T-helper 17 cell (primary cell): ENCODE measurements around the gene SERPINB5. TPM values are rescaled to one million over a fixed set of nuclear protein-coding genes. Genes with fewer than 3 reads are reported as not detected.

Source experiments
- ATAC-seq: fragments of 150-1000 bp; cut with Tn5 transposase; 2 replicates; pipeline ENCODE4 v1.10.0; 2021; ENCODE audit warnings: mild to moderate bottlenecking, moderate library complexity
- DNase-seq, 3 donors: peaks; one replicate each; pipeline versions ENCODE4 v3.0.0 to v3.0.0-alpha.2; 2020 to 2021
- H3K9me3 ChIP-seq: one replicate; pipeline ENCODE4 v1.7.0; 2013; ENCODE audit warnings: low read length, mild to moderate bottlenecking; ENCODE audit not compliant: control insufficient read depth, poor library complexity, severe bottlenecking
- H3K27ac Mint-ChIP-seq: one replicate; pipeline ENCODE4 v1.8.0; 2022; ENCODE audit warnings: mild to moderate bottlenecking, moderate library complexity, mixed read lengths
- H3K27me3 Mint-ChIP-seq: one replicate; pipeline ENCODE4 v1.8.0; 2022; ENCODE audit warnings: mixed read lengths
- H3K36me3 Mint-ChIP-seq: one replicate; pipeline ENCODE4 v1.8.0; 2022; ENCODE audit warnings: low read depth, mixed read lengths
- H3K4me1 Mint-ChIP-seq: one replicate; pipeline ENCODE4 v1.8.0; 2022; ENCODE audit warnings: mild to moderate bottlenecking, mixed read lengths
- H3K4me3 Mint-ChIP-seq: one replicate; pipeline ENCODE4 v1.8.0; 2022; ENCODE audit warnings: mild to moderate bottlenecking, moderate library complexity, mixed read lengths
- total RNA-seq, 4 donors: library from RNA in 2 of 4; stranded (reverse) in 2 of 4; gene quantifications; one replicate each; pipeline ENCODE4 v1.2.3 and lab custom pipeline; 2022 to 2026

Gene SERPINB5
- total RNA-seq: not detected
- total RNA-seq (lab: John Stamatoyannopoulos, UW): 0 reads per million in 2 donors

DNA sequence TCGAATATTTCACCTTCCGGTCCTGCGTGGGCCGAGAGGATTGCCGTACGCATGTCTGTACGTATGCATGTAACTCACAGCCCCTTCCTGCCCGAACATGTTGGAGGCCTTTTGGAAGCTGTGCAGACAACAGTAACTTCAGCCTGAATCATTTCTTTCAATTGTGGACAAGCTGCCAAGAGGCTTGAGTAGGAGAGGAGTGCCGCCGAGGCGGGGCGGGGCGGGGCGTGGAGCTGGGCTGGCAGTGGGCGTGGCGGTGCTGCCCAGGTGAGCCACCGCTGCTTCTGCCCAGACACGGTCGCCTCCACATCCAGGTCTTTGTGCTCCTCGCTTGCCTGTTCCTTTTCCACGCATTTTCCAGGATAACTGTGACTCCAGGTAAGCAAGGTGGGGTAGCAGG is at the start of gene SERPINB5:
Gene SERPINB5 (plus strand): TSS at position 291 of the 400 bp plus-strand sequence. CDS start 7,471 bp downstream, outside the sequence.
- DNase-seq: no peak
- no peak for ATAC-seq
- peaks cover 69% of the 10 kb centered on the region for H3K27me3 Mint-ChIP-seq
- no peak within 1 kb of the TSS for H3K27ac Mint-ChIP-seq
- no peaks in the 10 kb centered on the region for H3K9me3 ChIP-seq
- H3K36me3 Mint-ChIP-seq: no peaks in the 10 kb centered on the region
- H3K4me3 Mint-ChIP-seq: no peak within 1 kb of the TSS
- H3K4me1 Mint-ChIP-seq: peaks cover 2% of the 10 kb centered on the region

DNA sequence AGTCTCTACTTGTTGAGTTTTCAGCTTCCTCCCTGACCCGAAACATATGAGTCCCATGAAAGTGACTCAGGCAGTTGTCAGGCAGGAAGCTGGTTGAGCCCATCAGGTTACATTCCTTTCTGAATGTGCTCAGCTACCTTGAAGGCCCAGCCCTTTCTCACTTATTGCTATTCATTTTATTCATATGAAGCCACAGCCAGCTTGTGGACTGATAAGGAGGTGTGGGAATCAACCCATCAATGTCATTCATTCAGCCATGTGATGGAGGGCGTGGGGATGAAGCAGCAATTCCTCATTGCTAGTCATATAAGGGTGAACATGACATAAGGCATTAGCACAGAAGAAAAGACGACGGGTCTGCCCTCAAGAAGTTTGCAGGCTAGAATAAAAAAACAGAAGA is 49.2 kb upstream of the SERPINB5 start:
- ATAC-seq: no peak
- H3K27me3 Mint-ChIP-seq: peaks cover 23% of the 10 kb centered on the region
- H3K36me3 Mint-ChIP-seq: no peaks in the 10 kb centered on the region
- H3K9me3 ChIP-seq: no peaks in the 10 kb centered on the region
- H3K4me3 Mint-ChIP-seq: no peak overlapping the region
- peaks cover 4% of the 10 kb centered on the region for H3K4me1 Mint-ChIP-seq
- H3K27ac Mint-ChIP-seq: no peak overlapping the region
- no peak for DNase-seq

GRCh38 chr18:63430526-63430925 is 46.2 kb upstream of the SERPINB5 start:
- Mint-ChIP-seq H3K36me3 (no peaks in the 10 kb centered on the region), H3K27ac (no peak overlapping the region), H3K27me3 (peaks cover 39% of the 10 kb centered on the region), H3K4me1 (no peaks in the 10 kb centered on the region), H3K4me3 (no peak overlapping the region)
- DNase-seq (no peak), ATAC-seq (no peak)
- no peaks in the 10 kb centered on the region for H3K9me3 ChIP-seq

- no peaks in the 10 kb centered on the region for H3K9me3 ChIP-seq
- H3K27me3 Mint-ChIP-seq: peaks cover 36% of the 10 kb centered on the region
- H3K4me3 Mint-ChIP-seq: no peak overlapping the region
- H3K36me3 Mint-ChIP-seq: no peaks in the 10 kb centered on the region
- DNase-seq: no peak
- ATAC-seq: no peak
- no peaks in the 10 kb centered on the region for H3K4me1 Mint-ChIP-seq
- H3K27ac Mint-ChIP-seq: no peak overlapping the region
These were observed 45.6 kb upstream of the SERPINB5 start for GRCh38 chr18:63431180-63431579.

DNA sequence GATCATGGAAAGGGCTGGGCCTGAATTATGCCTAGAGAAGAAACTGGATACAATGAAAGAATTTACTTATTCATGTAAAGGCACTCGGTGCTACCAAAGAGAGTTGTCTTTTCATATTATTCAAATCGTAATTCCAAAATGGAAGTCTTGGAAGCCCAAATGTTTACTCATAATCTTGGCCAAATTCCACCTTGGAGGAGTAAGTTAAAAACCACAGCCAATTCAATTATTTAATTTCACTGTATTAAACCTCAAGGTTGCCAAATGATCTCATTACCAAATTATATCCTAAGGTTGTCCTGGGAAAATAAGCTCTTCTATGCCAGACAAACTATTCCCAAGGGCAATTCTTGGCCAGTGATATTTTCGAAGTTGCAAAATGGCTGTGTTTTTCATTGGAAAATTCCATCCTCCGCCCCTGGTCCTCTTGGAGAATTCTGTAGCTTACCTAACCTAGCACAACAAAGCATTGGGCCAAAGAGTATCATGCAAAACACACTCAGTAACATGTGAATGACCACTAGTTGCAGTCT is 43.4 kb upstream of the SERPINB5 start:
- no peaks in the 10 kb centered on the region for H3K4me1 Mint-ChIP-seq
- ATAC-seq (no peak), DNase-seq (no peak)
- H3K27me3 Mint-ChIP-seq: peaks cover 31% of the 10 kb centered on the region
- no peaks in the 10 kb centered on the region for H3K9me3 ChIP-seq
- H3K27ac Mint-ChIP-seq: no peak overlapping the region
- H3K36me3 Mint-ChIP-seq: no peaks in the 10 kb centered on the region
- no peak overlapping the region for H3K4me3 Mint-ChIP-seq

DNA sequence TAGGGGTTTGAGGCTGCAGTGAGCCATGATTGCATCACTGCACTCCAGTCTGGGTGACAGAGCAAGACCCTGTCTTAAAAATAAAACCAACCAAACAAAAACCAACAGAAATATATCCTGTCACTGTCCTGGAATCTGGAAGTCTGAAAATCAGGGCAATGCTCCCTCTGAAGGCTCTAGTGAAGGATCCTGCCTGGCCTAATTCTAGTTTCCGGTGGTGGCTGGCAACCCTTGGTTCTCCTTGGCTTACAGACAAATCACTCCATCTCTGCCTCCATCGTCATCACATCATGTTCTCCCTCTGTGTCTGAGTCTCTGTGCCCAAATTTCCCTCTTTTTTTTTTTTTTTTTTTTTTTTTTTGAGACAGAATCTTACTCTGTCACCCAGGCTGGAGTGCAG is 38.6 kb upstream of the SERPINB5 start:
- Mint-ChIP-seq H3K4me3 (no peak overlapping the region), H3K27me3 (peaks cover 35% of the 10 kb centered on the region), H3K4me1 (peaks cover 4% of the 10 kb centered on the region), H3K36me3 (no peaks in the 10 kb centered on the region), H3K27ac (no peak overlapping the region)
- DNase-seq (no peak), ATAC-seq (no peak)
- H3K9me3 ChIP-seq: no peaks in the 10 kb centered on the region

DNA sequence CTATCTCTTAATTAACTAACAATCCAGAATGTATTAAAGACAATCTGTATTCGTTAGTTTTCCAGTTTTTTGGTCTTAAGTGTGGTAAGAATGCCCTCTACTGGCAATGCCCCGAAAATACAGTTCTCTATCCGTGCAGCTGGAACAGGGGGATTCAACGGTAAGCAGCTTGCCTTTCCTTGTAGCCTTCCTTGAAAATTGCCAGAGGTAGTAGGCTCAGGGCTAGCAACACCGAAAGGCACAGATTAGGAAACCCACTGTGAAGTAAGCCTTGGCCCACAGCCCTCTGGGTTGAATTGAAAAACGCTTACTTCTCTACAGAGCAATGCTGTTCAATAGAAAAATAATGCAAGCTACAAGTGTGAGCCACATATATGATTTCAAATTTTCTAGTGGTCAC is 37.4 kb upstream of the SERPINB5 start:
- H3K27ac Mint-ChIP-seq: no peak overlapping the region
- H3K27me3 Mint-ChIP-seq: peaks cover 24% of the 10 kb centered on the region
- H3K4me1 Mint-ChIP-seq: peaks cover 4% of the 10 kb centered on the region
- peak in 2 of 3 donors; percentile 17 to 22 for DNase-seq
- H3K9me3 ChIP-seq: no peaks in the 10 kb centered on the region
- ATAC-seq: peak; percentile 80
- H3K36me3 Mint-ChIP-seq: no peaks in the 10 kb centered on the region
- H3K4me3 Mint-ChIP-seq: no peak overlapping the region

GRCh38 chr18:63440219-63440618 is 36.5 kb upstream of the SERPINB5 start:
- ATAC-seq: no peak
- H3K4me3 Mint-ChIP-seq: no peak overlapping the region
- H3K27me3 Mint-ChIP-seq: peaks cover 24% of the 10 kb centered on the region
- H3K4me1 Mint-ChIP-seq: peaks cover 4% of the 10 kb centered on the region
- H3K36me3 Mint-ChIP-seq: no peaks in the 10 kb centered on the region
- no peak for DNase-seq
- H3K9me3 ChIP-seq: no peaks in the 10 kb centered on the region
- no peak overlapping the region for H3K27ac Mint-ChIP-seq

GRCh38 chr18:63440881-63441280 is 35.9 kb upstream of the SERPINB5 start:
- H3K9me3 ChIP-seq: no peaks in the 10 kb centered on the region
- H3K4me3 Mint-ChIP-seq: no peak overlapping the region
- ATAC-seq (no peak), DNase-seq (no peak)
- no peaks in the 10 kb centered on the region for H3K36me3 Mint-ChIP-seq
- peaks cover 4% of the 10 kb centered on the region for H3K4me1 Mint-ChIP-seq
- H3K27me3 Mint-ChIP-seq: peaks cover 24% of the 10 kb centered on the region
- H3K27ac Mint-ChIP-seq: no peak overlapping the region

DNA sequence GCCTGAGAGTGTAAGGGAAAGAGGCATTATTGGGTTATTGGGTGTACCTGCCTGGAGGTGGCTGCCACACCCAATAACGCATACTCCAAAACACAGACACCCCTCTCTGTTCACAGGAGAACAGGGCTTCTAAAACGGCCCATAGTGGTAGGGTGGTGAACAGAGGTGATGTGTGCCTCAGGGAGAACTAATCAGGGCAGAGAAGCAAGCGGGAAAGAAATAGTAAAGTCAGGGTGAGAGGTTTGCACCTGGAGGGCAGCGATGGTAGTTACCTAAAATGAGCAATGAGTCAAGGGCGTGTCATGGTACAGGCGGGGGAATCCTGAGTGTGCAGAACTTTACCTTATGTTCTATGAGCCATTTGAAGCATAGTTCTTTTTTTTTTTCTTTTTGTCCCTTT is 32.9 kb upstream of the SERPINB5 start:
- Mint-ChIP-seq H3K4me1 (peaks cover 4% of the 10 kb centered on the region), H3K4me3 (no peak overlapping the region), H3K27me3 (peaks cover 16% of the 10 kb centered on the region), H3K36me3 (no peaks in the 10 kb centered on the region), H3K27ac (no peak overlapping the region)
- DNase-seq (no peak), ATAC-seq (no peak)
- H3K9me3 ChIP-seq: no peaks in the 10 kb centered on the region

DNA sequence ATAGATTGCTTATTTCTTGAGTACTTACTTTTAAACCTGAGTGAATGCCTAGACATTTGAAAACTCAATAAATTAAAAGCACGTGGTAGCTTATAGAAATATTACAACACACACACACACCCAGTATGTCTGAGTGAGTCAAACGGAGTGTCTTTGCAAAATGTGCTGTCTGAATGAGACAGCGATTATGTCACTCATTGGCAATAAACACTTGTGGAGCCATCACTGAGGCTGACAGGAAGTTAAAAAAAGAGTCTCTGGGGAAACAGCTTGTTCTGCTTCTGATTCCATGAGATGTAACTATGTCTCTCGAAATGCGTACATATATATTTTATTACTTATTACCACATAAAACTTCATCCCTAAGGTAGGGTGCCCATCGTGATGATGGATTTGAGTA is 32.2 kb upstream of the SERPINB5 start:
- H3K36me3 Mint-ChIP-seq: no peaks in the 10 kb centered on the region
- no peak overlapping the region for H3K27ac Mint-ChIP-seq
- DNase-seq: no peak
- peak; percentile 35 for ATAC-seq
- H3K9me3 ChIP-seq: no peaks in the 10 kb centered on the region
- no peak overlapping the region for H3K4me3 Mint-ChIP-seq
- H3K27me3 Mint-ChIP-seq: peaks cover 16% of the 10 kb centered on the region
- H3K4me1 Mint-ChIP-seq: no peaks in the 10 kb centered on the region

DNA sequence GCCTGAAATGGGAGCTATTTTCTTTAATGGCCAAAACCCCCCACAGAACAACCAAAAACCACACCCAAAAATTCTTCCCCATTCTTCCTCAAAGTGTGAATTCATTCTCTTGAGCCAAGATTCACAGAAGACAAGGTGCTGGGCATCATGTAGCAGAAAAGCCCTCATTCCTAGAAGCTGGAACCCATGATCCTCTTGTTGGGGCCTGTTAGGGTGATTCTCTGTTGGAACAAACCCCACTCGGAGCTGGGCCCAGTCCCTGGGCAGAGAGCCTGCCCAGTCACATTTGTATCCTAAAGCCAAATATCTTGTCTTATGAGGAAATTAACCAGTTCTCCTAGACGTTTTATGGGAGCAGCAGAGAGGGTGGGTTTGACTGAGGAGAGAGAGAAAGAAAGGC is 31.7 kb upstream of the SERPINB5 start:
- Mint-ChIP-seq H3K27ac (no peak overlapping the region), H3K27me3 (peaks cover 16% of the 10 kb centered on the region), H3K4me1 (no peaks in the 10 kb centered on the region), H3K4me3 (no peak overlapping the region), H3K36me3 (no peaks in the 10 kb centered on the region)
- DNase-seq (no peak), ATAC-seq (no peak)
- no peaks in the 10 kb centered on the region for H3K9me3 ChIP-seq

DNA sequence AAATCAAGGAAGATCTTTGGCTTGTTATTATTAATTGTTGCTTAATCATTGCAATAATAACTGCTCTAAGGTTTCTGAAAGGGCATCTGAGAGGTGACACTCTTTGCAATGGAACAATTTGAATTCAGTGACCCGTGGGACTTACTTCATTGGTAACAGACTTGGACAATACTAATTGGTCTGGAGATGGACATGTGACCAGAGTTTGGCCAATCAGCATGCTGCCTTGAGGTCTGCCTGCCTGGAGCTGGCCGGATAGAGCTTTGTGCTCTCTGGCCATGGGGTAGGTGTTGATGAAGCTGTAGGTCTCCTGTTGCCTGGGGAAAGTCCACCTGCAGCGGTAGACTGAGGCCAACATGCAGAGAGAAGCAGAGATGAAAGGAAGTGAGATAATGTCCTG is 30.5 kb upstream of the SERPINB5 start:
- H3K4me1 Mint-ChIP-seq: peaks cover 2% of the 10 kb centered on the region
- H3K27ac Mint-ChIP-seq: no peak overlapping the region
- H3K9me3 ChIP-seq: no peaks in the 10 kb centered on the region
- ATAC-seq: no peak
- DNase-seq: no peak
- H3K36me3 Mint-ChIP-seq: no peaks in the 10 kb centered on the region
- no peak overlapping the region for H3K4me3 Mint-ChIP-seq
- H3K27me3 Mint-ChIP-seq: peaks cover 16% of the 10 kb centered on the region

DNA sequence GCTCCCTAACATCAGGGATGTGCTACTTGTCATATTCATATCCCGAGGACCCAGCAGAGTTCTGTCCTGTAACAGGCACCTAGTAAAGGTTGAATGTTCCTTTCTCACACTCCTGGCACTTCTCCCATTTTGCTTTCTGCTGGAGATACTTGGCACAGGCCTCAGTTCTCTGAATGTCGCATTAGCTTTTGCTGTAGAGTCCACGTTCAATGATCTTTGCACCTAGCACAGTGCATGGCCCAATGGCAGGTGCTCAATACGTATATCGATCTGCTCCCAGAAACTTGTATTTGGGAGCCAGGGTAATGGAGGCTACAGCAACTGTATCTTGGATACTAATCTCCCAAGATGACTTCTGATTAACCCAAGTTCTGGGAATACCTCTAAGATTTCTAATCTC is 29.7 kb upstream of the SERPINB5 start:
- no peaks in the 10 kb centered on the region for H3K9me3 ChIP-seq
- Mint-ChIP-seq H3K27me3 (peaks cover 15% of the 10 kb centered on the region), H3K4me1 (peaks cover 4% of the 10 kb centered on the region), H3K4me3 (no peak overlapping the region), H3K27ac (no peak overlapping the region), H3K36me3 (no peaks in the 10 kb centered on the region)
- DNase-seq: no peak
- no peak for ATAC-seq
